Measurements from ENCODE around the gene OVAAL.

DNA sequence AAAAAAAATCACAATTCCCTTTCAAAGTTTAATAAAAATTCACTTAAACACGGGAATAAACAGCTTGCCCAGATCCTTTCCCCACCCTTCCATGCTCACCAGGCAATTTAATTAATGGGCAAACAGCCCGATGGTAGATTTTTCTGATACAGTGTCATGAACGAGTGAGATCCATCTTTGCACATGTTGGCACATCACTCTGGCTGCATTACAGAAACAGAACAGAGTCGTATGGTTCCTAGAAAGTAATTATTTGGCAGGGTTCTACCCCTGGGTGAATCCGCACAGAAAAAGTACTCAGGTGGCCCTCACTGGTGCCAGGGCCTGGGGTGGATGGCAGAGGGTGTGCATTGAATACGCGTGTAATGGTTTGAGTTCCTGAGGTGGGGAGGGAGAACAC lies 24.6 kb upstream of the OVAAL start:
- TF ChIP-seq, protein P1, sequence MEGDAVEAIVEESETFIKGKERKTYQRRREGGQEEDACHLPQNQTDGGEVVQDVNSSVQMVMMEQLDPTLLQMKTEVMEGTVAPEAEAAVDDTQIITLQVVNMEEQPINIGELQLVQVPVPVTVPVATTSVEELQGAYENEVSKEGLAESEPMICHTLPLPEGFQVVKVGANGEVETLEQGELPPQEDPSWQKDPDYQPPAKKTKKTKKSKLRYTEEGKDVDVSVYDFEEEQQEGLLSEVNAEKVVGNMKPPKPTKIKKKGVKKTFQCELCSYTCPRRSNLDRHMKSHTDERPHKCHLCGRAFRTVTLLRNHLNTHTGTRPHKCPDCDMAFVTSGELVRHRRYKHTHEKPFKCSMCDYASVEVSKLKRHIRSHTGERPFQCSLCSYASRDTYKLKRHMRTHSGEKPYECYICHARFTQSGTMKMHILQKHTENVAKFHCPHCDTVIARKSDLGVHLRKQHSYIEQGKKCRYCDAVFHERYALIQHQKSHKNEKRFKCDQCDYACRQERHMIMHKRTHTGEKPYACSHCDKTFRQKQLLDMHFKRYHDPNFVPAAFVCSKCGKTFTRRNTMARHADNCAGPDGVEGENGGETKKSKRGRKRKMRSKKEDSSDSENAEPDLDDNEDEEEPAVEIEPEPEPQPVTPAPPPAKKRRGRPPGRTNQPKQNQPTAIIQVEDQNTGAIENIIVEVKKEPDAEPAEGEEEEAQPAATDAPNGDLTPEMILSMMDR (conservative IDR thresholded peaks at IDR 0.05; ENCODE audit: low read depth, low read length): no peak
- TF ChIP-seq POLR2A (IDR thresholded peaks at IDR 0.05; ENCODE audit: low read depth, low read length) (no peak), MXI1 (IDR thresholded peaks at IDR 0.05; ENCODE audit: borderline replicate concordance, low read depth, low read length) (no peak), RAD21 (IDR thresholded peaks at IDR 0.05; ENCODE audit: low read length) (no peak), SMC3 (IDR thresholded peaks at IDR 0.05; ENCODE audit: low read depth, low read length) (no peak), CHD1 (IDR thresholded peaks at IDR 0.05; ENCODE audit: low read depth, low read length) (no peak), RCOR1 (IDR thresholded peaks at IDR 0.05; ENCODE audit: insufficient replicate concordance, low read length) (no peak), RFX5 (IDR thresholded peaks at IDR 0.05; ENCODE audit: low read depth, low read length) (no peak), BHLHE40 (IDR thresholded peaks at IDR 0.05; ENCODE audit: low read depth, low read length) (no peak), CEBPB (IDR thresholded peaks at IDR 0.05; ENCODE audit: low read depth, low read length) (no peak)
- TF ChIP-seq, protein P2, sequence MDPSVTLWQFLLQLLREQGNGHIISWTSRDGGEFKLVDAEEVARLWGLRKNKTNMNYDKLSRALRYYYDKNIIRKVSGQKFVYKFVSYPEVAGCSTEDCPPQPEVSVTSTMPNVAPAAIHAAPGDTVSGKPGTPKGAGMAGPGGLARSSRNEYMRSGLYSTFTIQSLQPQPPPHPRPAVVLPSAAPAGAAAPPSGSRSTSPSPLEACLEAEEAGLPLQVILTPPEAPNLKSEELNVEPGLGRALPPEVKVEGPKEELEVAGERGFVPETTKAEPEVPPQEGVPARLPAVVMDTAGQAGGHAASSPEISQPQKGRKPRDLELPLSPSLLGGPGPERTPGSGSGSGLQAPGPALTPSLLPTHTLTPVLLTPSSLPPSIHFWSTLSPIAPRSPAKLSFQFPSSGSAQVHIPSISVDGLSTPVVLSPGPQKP (IDR thresholded peaks at IDR 0.05; ENCODE audit: borderline replicate concordance, low read depth, low read length): no peak
- TF ChIP-seq, protein P3, sequence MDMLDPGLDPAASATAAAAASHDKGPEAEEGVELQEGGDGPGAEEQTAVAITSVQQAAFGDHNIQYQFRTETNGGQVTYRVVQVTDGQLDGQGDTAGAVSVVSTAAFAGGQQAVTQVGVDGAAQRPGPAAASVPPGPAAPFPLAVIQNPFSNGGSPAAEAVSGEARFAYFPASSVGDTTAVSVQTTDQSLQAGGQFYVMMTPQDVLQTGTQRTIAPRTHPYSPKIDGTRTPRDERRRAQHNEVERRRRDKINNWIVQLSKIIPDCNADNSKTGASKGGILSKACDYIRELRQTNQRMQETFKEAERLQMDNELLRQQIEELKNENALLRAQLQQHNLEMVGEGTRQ (IDR thresholded peaks at IDR 0.05; ENCODE audit: low read depth, low read length): no peak

Measured in IMR-90 (cell line).